Measurements from ENCODE around the gene PAFAH1B1. TPM values are rescaled to one million over a fixed set of nuclear protein-coding genes. Genes with fewer than 3 reads are reported as not detected.

PAFAH1B1 gene
- total RNA-seq, 1 experiment from 2014 or later = 114 TPM

- TF ChIP-seq ATF3 (CRISPR knock-in tag; conservative IDR thresholded peaks at IDR 0.05) = no peak
Observed at GRCh38 chr17:2563061-2563460, 30.4 kb upstream of the PAFAH1B1 start (continued).

- H3K9me3 Mint-ChIP-seq = peaks cover 17% of the 10 kb centered on the region
- H3K27ac Mint-ChIP-seq = peak overlapping the region; percentile 17; the same call in 1 of the 2 replicates
- peaks cover 5% of the 10 kb centered on the region for H3K27me3 Mint-ChIP-seq (ENCODE audit: low read depth)
- TF ChIP-seq NR2C2 (CRISPR knock-in tag; IDR thresholded peaks at IDR 0.05) (no peak), AFF4 (CRISPR knock-in tag; IDR thresholded peaks at IDR 0.05; ENCODE audit: borderline replicate concordance) (no peak), SMAD4 (CRISPR knock-in tag; IDR thresholded peaks at IDR 0.05) (no peak), ESRRA (CRISPR knock-in tag; IDR thresholded peaks at IDR 0.05; ENCODE audit: borderline replicate concordance) (no peak), EMX1 (CRISPR knock-in tag; IDR thresholded peaks at IDR 0.05) (no peak), FOXJ3 (CRISPR knock-in tag; IDR thresholded peaks at IDR 0.05; ENCODE audit: borderline replicate concordance) (no peak), NFYB (CRISPR knock-in tag; conservative IDR thresholded peaks at IDR 0.05; ENCODE audit: low read depth) (no peak)
- ChIA-PET CTCF (no interaction called here), POLR2A (no interaction called here)
- peaks cover 16% of the 10 kb centered on the region for H3K36me3 Mint-ChIP-seq
- 0 out of 2 replicates have a peak, but pooled peaks cover 2% of the 10 kb centered on the region for H3K4me1 Mint-ChIP-seq
- no peak overlapping the region for H3K4me3 Mint-ChIP-seq
- DNase-seq (ENCODE audit: low spot score) (no peak), ATAC-seq (no peak)
Observed at GRCh38 chr17:2563543-2563942, 29.9 kb upstream of the PAFAH1B1 start.

- Mint-ChIP-seq H3K27me3 (ENCODE audit: low read depth) (peaks cover 5% of the 10 kb centered on the region), H3K36me3 (peaks cover 12% of the 10 kb centered on the region), H3K4me3 (no peak overlapping the region), H3K4me1 (0 out of 2 replicates have a peak, but pooled peaks cover 2% of the 10 kb centered on the region), H3K27ac (no peak overlapping the region), H3K9me3 (peaks cover 14% of the 10 kb centered on the region)
- TF ChIP-seq GABPB1 (CRISPR knock-in tag; IDR thresholded peaks at IDR 0.05) = peak; percentile 32; the same call in 1 of the 2 replicates
- no peak for TF ChIP-seq ZNF281 (CRISPR knock-in tag; IDR thresholded peaks at IDR 0.05)
- ChIA-PET POLR2A (no interaction called here), CTCF (no interaction called here)
- ATAC-seq = no peak
- no peak for DNase-seq (ENCODE audit: low spot score)
Observed at GRCh38 chr17:2564877-2565276, 28.6 kb upstream of the PAFAH1B1 start.

- Mint-ChIP-seq H3K27ac (no peak overlapping the region), H3K4me1 (0 out of 2 replicates have a peak, but pooled peaks cover 2% of the 10 kb centered on the region), H3K9me3 (peaks cover 6% of the 10 kb centered on the region), H3K4me3 (no peak overlapping the region), H3K27me3 (ENCODE audit: low read depth) (peaks cover 5% of the 10 kb centered on the region), H3K36me3 (peaks cover 9% of the 10 kb centered on the region)
- ChIA-PET POLR2A (no interaction called here), CTCF (no interaction called here)
- DNase-seq (ENCODE audit: low spot score) = no peak
- ATAC-seq = no peak
- TF ChIP-seq ERG (CRISPR knock-in tag; IDR thresholded peaks at IDR 0.05) (no peak), USF2 (CRISPR knock-in tag; IDR thresholded peaks at IDR 0.05) (no peak), ZNF425 (CRISPR knock-in tag; conservative IDR thresholded peaks at IDR 0.05) (no peak), PRDM15 (CRISPR knock-in tag; IDR thresholded peaks at IDR 0.05) (no peak), MYBL2 (CRISPR knock-in tag; IDR thresholded peaks at IDR 0.05) (no peak)
Observed at GRCh38 chr17:2566056-2566455, 27.4 kb upstream of the PAFAH1B1 start.

All from WTC11 (cell line).